K562 (cell line): ENCODE data around the gene PCDHGA7. TPM values are rescaled to one million over a fixed set of nuclear protein-coding genes. Genes with fewer than 3 reads are reported as not detected.
A peak's percentile ranks its signal among the peaks of the same experiment; 100 is the strongest.
"Not testable (repeated sequence)": the region's sequence is repeated elsewhere in the genome, so short reads cannot be mapped to it uniquely, and the experiment has no call there.

Source experiments
- ATAC-seq: fragments of 200-7000 bp; cut with Tn5 transposase; 3 replicates; pipeline ENCODE4 v1.9.1; 2020; ENCODE audit warnings: moderate library complexity
- BruUV-seq: library from RNA; stranded (reverse); fragments of 400-500 nt; replicated peaks from 2 replicates; lab custom pipeline; 2021; lab: Mats Ljungman, UMichigan
- CTCF ChIA-PET: fragments of 300-600 bp; formaldehyde crosslinking; extraction: SDS; loops from one replicate; lab custom pipeline; 2021; ENCODE audit warnings: low intra/inter-chr PET ratio; lab: Yijun Ruan, JAX
- POLR2A ChIA-PET: fragments of 300-600, 350-650 bp; sonication (Branson Sonifier 250); formaldehyde crosslinking; extraction: SDS; loops from one replicate; lab custom pipeline; 2021; ENCODE audit warnings: antibody characterized with exemption, inconsistent platforms; lab: Yijun Ruan, JAX
- DNase-seq, 4 experiments: peaks; one replicate each; pipeline versions ENCODE4 v3.0.0 to v3.0.0-alpha.2; 2011 to 2018; ENCODE audit warnings: low spot score in 3 of 4, mixed read lengths in 3 of 4; ENCODE audit errors: extremely low read depth in 1 of 4
- FAIRE-seq: peaks from 2 replicates; lab custom pipeline; 2011; peaks lifted over from hg19 to GRCh38; lab: Jason Lieb, UNC
- H2AFZ ChIP-seq: 2 replicates; pipeline ENCODE4 v1.6.0; 2011; ENCODE audit warnings: low read depth, low read length, control low read depth, inconsistent platforms
- H3K27ac ChIP-seq: fragments of 200-600 bp; 3 replicates; pipeline ENCODE4 v1.8.0; 2011; ENCODE audit warnings: low read depth, mild to moderate bottlenecking, control low read depth, inconsistent platforms, low read length, moderate library complexity, mixed read lengths; ENCODE audit errors: extremely low read depth
- H3K27me3 ChIP-seq, 2 experiments: fragments of 300-600 bp in 1 of 2; 2 replicates in 1 of 2; 3 replicates in 1 of 2; pipeline versions ENCODE4 v1.6.0 to v1.8.0; 2011; ENCODE audit warnings: inconsistent platforms in 2 of 2, low read length in 2 of 2, mild to moderate bottlenecking in 1 of 2, mixed read lengths in 1 of 2, moderate library complexity in 1 of 2; ENCODE audit not compliant: control insufficient read depth in 2 of 2, insufficient read depth in 2 of 2
- H3K36me3 ChIP-seq: fragments of 300-600 bp; 3 replicates; pipeline ENCODE4 v1.8.0; 2011; ENCODE audit warnings: mild to moderate bottlenecking, low read length, inconsistent platforms; ENCODE audit not compliant: control insufficient read depth, insufficient read depth
- H3K4me1 ChIP-seq, 2 experiments: fragments of 200-600 bp in 1 of 2; replicated peaks in 1 of 2; 2 replicates in 1 of 2; 3 replicates in 1 of 2; pipeline versions ENCODE4 v1.5.1 to v1.8.0; 2011; ENCODE audit warnings: inconsistent platforms in 2 of 2, low read length in 2 of 2, mild to moderate bottlenecking in 1 of 2, mixed read lengths in 1 of 2, moderate library complexity in 1 of 2; ENCODE audit not compliant: control insufficient read depth in 2 of 2, insufficient read depth in 2 of 2
- H3K4me2 ChIP-seq: 2 replicates; pipeline ENCODE4 v1.6.1; 2011; ENCODE audit warnings: low read length, control low read depth, inconsistent platforms, mixed read lengths; ENCODE audit not compliant: insufficient read depth
- H3K4me3 ChIP-seq: fragments of 200-600 bp; sonication (generic), shearing (Covaris generic); 2 replicates; pipeline ENCODE4 v1.5.1; 2016; ENCODE audit warnings: control low read depth, inconsistent platforms
- H3K79me2 ChIP-seq: fragments of 200-600 bp; 3 replicates; pipeline ENCODE4 v1.8.0; 2011; ENCODE audit warnings: low read length, inconsistent platforms; ENCODE audit not compliant: control insufficient read depth, insufficient read depth
- H3K9ac ChIP-seq, 2 experiments: 2 replicates each; pipeline versions ENCODE4 v1.6.0 to v1.6.1; 2011; ENCODE audit warnings: low read depth in 2 of 2, low read length in 2 of 2, control low read depth in 1 of 2, inconsistent platforms in 1 of 2, mild to moderate bottlenecking in 1 of 2, mixed read lengths in 1 of 2; ENCODE audit not compliant: insufficient read depth in 1 of 2
- H3K9me1 ChIP-seq: one replicate; pipeline ENCODE4 v1.6.0; 2011; ENCODE audit warnings: inconsistent platforms, mild to moderate bottlenecking, low read length, moderate library complexity; ENCODE audit not compliant: control insufficient read depth, insufficient read depth
- H3K9me3 ChIP-seq: replicated peaks from 2 replicates; pipeline ENCODE4 v1.5.1; 2011; ENCODE audit warnings: low read depth, low read length, inconsistent platforms; ENCODE audit not compliant: control insufficient read depth, insufficient read depth
- H4K20me1 ChIP-seq: replicated peaks from 2 replicates; pipeline ENCODE4 v1.6.1; 2011; ENCODE audit warnings: low read length, inconsistent platforms, mixed read lengths; ENCODE audit not compliant: control insufficient read depth, insufficient read depth
- NRF1 ChIP-seq, 2 experiments: fragments of 450-650 bp; IDR thresholded peaks in 1 of 2; conservative IDR thresholded peaks in 1 of 2; 2 replicates each; pipeline ENCODE4 v1.6.1; 2014; ENCODE audit warnings: mild to moderate bottlenecking in 2 of 2
- RAD21 ChIP-seq, 2 experiments: fragments of 250-450 bp in 1 of 2; fragments of 450-650 bp in 1 of 2; sonication (Bioruptor Pico) in 1 of 2; formaldehyde crosslinking in 1 of 2; IDR thresholded peaks in 1 of 2; conservative IDR thresholded peaks in 1 of 2; 2 replicates each; pipeline versions ENCODE4 v1.4.0 to v1.8.0; 2020 to 2022; ENCODE audit warnings: mild to moderate bottlenecking in 2 of 2, moderate library complexity in 1 of 2
- WGBS: fragments of 100-300 bp; shearing (Covaris generic); methylation state at CpG from one replicate; pipeline ENCODE4 v1.1.6; 2016; ENCODE audit warnings: low coverage, mixed read lengths; ENCODE audit not compliant: insufficient coverage; ENCODE audit errors: missing lambda C conversion rate; 5-methylcytosine and 5-hydroxymethylcytosine counted together
- in situ Hi-C: fragments of 300-500 bp; cut with MboI; formaldehyde crosslinking; loops from 4 replicates; pipeline ENCODE4 v1.15.0; 2018; ENCODE audit warnings: inconsistent platforms, mixed read lengths
- intact Hi-C: fragments of 100-400 bp; cut with micrococcal nuclease; formaldehyde crosslinking; loops from 2 replicates; pipeline ENCODE4 v1.14.2; 2022
- polyA plus RNA-seq, 8 experiments: library from polyadenylated mRNA; depleted of rRNA in 4 of 8; stranded (reverse) in 5 of 8; unstranded in 3 of 8; fragments of >200 nt; fragmentation: Nextera tagmentation in 2 of 8; fragmentation: Illumina TruSeq in 1 of 8; extraction: Ambion mirVana in 2 of 8; extraction: Trizol in 1 of 8; gene quantifications; 2 replicates each; pipeline versions ENCODE4 v1.2.1 to v1.2.3, GENCODE V29; 2011 to 2014; ENCODE audit warnings: inconsistent platforms in 1 of 8, missing spikeins in 1 of 8
- total RNA-seq, 7 experiments: library from RNA; depleted of rRNA in 6 of 7; stranded (reverse); fragments of >200 nt in 6 of 7; fragmentation: Illumina TruSeq in 2 of 7; extraction: Trizol in 2 of 7; gene quantifications; 2 replicates each; pipeline versions ENCODE4 v1.2.1 to v1.2.3, GENCODE V29; 2011 to 2021; ENCODE audit warnings: low replicate concordance in 1 of 7
- TF ChIP-seq, protein P1 (sequence below), 3 experiments: IDR thresholded peaks in 2 of 3; conservative IDR thresholded peaks in 1 of 3; 2 replicates each; pipeline ENCODE4 v1.5.1; 2011 to 2012; ENCODE audit warnings: low read length in 3 of 3, mild to moderate bottlenecking in 3 of 3, control low read depth in 2 of 3, improper control_type of control experiment in 1 of 3, inconsistent platforms in 1 of 3, low read depth in 1 of 3, mixed read lengths in 1 of 3, moderate library complexity in 1 of 3; ENCODE audit not compliant: insufficient read depth in 2 of 3
- TF ChIP-seq, protein P2 (sequence below): sonication (generic); formaldehyde crosslinking; IDR thresholded peaks from 2 replicates; pipeline ENCODE4 v1.8.1; 2023; ENCODE audit warnings: mild to moderate bottlenecking, missing genetic modification reagents

Gene PCDHGA7
- total and polyA plus RNA-seq, 9 of the 15 experiments (the other 6 are each of a cell fraction or from before 2014, with no cell fraction given): 0.03 to 0.11 (median 0.06) TPM; not detected in 5

DNA sequence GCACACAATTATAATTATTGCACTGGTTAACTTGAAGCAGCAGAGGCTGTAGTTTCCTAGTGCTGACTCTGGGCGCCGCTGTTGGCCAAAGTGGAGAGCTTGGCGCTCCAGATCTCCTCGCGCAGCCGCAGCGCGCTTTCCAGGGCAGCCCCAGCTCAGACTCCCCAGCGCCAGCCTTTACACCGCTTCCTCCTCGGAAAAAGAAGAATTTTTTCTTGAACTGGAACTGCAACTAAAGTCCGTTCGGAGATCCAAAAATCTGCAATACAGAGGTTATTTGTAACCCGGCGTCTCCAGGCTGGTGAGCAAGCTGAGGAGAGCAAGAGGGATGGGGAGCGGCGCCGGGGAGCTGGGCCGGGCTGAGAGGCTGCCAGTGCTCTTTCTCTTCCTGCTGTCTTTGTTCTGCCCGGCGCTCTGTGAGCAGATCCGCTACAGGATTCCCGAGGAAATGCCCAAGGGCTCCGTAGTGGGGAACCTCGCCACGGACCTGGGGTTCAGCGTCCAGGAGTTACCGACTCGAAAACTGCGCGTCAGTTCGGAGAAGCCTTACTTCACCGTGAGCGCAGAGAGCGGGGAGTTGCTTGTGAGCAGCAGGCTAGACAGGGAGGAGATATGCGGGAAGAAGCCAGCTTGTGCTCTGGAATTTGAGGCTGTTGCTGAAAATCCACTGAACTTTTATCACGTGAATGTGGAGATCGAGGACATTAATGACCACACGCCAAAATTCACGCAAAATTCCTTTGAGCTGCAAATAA is 5.2 kb downstream of the PCDHGA7 start, which contains the start of gene PCDHGB4:
PCDHGB4 (plus strand) TSS at position 142 of the 755 bp plus-strand sequence; CDS start at position 329, 187 bp downstream.
- in situ Hi-C loops, H3K4me3 ChIP-seq, CTCF ChIA-PET, H3K9me3 ChIP-seq, H4K20me1 ChIP-seq, H3K4me2 ChIP-seq, H3K9ac ChIP-seq, POLR2A ChIA-PET, H2AFZ ChIP-seq, H3K27ac ChIP-seq, intact Hi-C loops, H3K9me1 ChIP-seq, H3K79me2 ChIP-seq, H3K36me3 ChIP-seq, BruUV-seq: not testable (repeated sequence)
- 16% methylated on average over 15 of the region's 40 CpGs for WGBS
- Histone ChIP-seq H3K27me3 (peaks cover 6 to 35% of the 10 kb centered on the region in 2 experiments; a peak in 4 of 5 replicates), H3K4me1 (peaks cover 0 to 12% of the 10 kb centered on the region in 2 experiments; a peak in 2 of 5 replicates)
- DNase-seq (peak in 1 of 4 experiments; percentile 12), ATAC-seq (peak; percentile 81), FAIRE-seq (peak; percentile 66)
- TF ChIP-seq, protein P1, sequence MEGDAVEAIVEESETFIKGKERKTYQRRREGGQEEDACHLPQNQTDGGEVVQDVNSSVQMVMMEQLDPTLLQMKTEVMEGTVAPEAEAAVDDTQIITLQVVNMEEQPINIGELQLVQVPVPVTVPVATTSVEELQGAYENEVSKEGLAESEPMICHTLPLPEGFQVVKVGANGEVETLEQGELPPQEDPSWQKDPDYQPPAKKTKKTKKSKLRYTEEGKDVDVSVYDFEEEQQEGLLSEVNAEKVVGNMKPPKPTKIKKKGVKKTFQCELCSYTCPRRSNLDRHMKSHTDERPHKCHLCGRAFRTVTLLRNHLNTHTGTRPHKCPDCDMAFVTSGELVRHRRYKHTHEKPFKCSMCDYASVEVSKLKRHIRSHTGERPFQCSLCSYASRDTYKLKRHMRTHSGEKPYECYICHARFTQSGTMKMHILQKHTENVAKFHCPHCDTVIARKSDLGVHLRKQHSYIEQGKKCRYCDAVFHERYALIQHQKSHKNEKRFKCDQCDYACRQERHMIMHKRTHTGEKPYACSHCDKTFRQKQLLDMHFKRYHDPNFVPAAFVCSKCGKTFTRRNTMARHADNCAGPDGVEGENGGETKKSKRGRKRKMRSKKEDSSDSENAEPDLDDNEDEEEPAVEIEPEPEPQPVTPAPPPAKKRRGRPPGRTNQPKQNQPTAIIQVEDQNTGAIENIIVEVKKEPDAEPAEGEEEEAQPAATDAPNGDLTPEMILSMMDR (IDR thresholded peaks at IDR 0.05 in 2 of 3, conservative IDR thresholded peaks at IDR 0.05 in 1 of 3; ENCODE audit: insufficient read depth in 2 of 3, low read depth in 1 of 3, low read length in 3 of 3): peak; percentile 22 to 47 (median 42); a peak in 2 of 6 replicates
- TF ChIP-seq, protein P2, sequence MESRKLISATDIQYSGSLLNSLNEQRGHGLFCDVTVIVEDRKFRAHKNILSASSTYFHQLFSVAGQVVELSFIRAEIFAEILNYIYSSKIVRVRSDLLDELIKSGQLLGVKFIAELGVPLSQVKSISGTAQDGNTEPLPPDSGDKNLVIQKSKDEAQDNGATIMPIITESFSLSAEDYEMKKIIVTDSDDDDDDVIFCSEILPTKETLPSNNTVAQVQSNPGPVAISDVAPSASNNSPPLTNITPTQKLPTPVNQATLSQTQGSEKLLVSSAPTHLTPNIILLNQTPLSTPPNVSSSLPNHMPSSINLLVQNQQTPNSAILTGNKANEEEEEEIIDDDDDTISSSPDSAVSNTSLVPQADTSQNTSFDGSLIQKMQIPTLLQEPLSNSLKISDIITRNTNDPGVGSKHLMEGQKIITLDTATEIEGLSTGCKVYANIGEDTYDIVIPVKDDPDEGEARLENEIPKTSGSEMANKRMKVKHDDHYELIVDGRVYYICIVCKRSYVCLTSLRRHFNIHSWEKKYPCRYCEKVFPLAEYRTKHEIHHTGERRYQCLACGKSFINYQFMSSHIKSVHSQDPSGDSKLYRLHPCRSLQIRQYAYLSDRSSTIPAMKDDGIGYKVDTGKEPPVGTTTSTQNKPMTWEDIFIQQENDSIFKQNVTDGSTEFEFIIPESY (CRISPR knock-in tag): peak; percentile 39; the same call in 1 of the 2 replicates
- TF ChIP-seq RAD21 (CRISPR knock-in tag; conservative IDR thresholded peaks at IDR 0.05 in 1 of 2, IDR thresholded peaks at IDR 0.05 in 1 of 2) (peak in 1 of 2 experiments; percentile 31; a peak in 1 of 4 replicates), NRF1 (conservative IDR thresholded peaks at IDR 0.05 in 1 of 2, IDR thresholded peaks at IDR 0.05 in 1 of 2) (peak; percentile 78 to 81)
